GM04504 (cell line): ENCODE results near the gene RFLNA.

Experiments
- DNase-seq: peaks from one replicate; pipeline ENCODE4 v3.0.0-alpha.2; 2012; ENCODE audit warnings: low read depth

The RFLNA gene

GRCh38 chr12:124304314-124304790 lies 9.5 kb downstream of the RFLNA start:
- no peak for DNase-seq

- DNase-seq, result no peak
These were observed 10.2 kb downstream of the RFLNA start for GRCh38 chr12:124305136-124305535.

DNA sequence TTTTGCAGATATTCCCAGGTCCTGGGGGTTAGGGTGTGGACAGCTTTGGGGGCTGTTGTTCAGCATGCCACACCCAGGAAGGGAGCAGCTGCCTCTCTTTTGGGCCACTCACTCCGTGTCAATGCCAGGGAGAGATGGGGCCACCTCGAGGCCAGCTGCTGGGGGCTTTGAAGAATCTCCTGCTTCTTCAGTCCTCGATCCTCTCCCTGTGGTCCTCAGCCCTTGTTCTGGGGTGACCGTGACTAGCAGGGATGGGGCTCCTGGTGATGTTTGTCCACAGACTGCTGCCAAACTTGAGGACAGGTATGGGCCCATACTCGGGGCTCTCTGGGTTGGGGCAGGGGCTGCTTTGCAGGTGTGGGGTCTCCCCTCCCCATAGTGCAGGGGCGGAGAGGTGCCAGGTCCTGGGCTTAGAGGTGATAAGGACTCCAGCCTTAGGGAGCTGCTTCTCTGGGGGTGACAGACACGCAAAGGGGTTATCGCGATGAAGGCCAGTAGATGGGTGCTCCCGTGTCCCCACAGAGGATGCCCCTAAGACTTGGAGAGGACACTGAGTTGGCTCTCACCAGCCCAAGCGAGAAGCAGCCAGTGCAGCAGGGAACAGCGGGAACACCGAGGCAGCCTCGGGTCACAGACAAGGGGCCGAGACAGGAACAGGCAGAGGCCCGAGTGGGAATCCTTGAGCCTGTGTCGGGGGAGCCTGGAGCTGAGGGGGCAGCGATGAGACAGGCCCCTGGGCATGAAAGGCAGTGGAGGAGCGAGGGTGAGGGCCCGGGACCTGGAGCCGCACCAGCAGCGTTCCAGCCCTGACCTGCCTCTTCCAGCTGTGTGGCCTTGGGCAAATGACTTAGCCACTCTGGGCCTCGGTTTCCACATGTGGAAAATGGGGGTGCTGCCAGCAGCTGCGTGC lies 11.1 kb downstream of the RFLNA start:
- no peak for DNase-seq

DNA sequence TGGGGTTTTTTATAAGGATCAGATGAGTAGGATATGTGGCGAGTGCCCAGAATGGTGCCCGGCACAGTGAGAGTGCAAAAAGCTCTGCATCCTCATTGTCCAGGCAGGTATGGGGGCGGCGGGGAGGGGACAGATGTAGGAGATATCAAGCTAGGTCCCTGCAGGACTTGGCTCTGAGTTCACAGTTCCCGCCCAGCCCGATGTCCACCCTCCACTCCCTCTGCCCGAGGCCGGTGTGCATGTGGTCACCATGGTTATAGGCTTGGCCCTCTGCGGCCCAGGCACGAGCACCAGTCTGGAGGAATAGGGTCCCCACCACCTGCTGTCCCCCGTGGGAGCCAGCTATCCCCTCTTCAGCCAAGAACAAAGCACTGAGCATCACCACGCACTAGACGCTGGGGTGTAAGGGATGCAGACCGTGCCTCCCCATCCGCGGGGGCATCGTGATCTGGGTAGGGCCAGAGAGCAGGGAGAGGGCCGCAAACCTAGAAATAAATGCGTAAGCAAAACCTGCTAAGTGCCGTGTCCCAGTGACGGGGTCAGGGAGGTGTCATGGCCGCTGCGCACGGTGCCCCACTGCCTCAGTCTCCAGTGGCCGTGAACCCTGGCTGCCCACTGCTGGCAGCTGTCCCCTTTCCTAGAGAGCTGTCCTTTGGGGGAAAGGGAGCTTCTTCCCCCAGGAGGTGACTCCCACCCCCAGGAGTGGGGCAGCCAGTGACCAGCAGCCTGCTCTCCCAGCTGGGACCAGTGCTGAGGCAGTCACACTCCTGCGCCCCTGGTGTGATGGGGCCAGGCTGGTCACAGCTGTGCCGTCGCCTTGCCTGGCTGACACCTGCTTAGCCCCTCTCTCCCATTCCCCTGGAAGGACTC lies 12.0 kb downstream of the RFLNA start:
- no peak for DNase-seq

GRCh38 chr12:124307556-124307825 lies 12.6 kb downstream of the RFLNA start:
- DNase-seq, result no peak

- DNase-seq, result no peak
These were observed 13.8 kb downstream of the RFLNA start for GRCh38 chr12:124308741-124309140.

DNA sequence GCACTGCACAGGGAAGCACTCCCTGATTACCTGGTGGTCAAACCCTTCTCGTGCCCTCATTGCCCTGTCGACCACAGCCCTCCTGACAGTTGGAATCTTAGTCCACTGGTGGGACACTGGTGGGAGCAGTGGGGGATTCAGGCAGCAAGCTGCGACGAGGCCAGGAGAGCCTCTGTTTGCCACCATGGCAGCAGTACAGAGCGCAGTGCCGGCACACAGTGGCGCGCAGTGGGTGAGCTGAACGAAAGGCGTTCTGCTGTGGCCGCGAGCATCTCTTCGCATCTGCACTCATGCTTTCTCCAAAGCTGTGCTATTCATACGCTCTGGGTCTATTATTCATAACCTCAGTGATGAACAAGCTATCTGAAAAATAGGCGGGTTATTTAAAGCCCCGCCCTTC lies 14.3 kb downstream of the RFLNA start:
- no peak for DNase-seq

DNA sequence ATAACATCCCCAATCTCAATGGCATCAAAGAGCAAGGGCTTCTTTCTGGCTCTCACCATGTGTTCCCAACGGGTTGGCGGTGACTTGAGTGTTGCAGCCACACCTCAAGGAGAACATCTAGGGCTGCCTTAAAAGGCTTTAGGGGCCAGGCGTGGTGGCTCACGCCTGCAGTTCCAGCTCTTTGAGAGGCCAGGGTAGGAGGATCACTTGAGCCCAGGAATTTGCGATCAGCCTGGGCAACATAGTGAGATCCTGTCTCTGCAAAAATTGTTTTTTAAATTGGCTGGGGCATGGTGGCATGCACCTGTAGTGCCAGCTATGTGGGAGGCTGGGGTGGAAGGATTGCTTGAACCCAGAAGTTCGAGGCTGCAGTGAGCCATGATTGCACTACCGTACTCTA lies 14.9 kb downstream of the RFLNA start:
- DNase-seq, result no peak

GRCh38 chr12:124310178-124310577 lies 15.3 kb downstream of the RFLNA start:
- DNase-seq, result no peak

GRCh38 chr12:124310785-124311184 lies 15.9 kb downstream of the RFLNA start:
- DNase-seq, result no peak

DNA sequence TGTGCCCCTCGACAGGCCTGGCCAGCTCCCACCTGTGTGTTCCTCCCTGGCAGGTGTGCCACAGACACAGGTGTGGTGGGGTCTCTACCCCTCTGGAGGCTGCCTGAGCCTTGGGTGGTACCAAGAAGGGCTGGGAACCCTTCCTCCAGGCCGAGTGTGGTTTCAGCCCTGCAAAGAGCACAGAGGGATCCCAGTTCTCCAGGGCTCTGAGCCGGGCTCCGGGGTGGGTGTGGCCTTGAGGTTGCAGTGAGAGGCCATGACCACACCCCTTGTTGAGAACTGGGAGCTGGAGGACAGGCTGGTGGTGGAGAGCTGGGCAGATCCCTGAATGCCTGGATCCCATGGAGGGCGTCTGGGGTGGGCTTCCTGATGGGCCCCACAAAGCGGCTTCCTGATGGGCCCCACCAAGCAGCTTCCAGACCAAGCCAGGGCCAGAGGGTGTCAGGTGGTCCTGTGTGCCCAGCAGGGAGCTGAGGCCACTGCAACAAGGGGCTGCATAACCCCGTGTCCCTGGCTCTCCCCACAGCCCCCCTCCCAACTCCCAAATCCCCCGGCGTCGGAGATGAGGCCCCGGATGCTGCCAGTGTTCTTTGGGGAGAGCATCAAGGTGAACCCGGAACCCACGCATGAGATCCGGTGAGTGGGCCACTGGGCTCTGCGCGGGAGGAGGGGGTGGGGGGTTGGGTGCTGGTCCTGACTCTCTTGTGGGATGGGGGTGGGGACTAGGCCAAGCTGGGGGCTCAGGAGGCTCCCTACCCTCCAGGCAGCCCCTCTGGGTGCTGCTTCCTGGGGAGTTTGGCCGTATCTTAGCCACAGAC lies 16.6 kb downstream of the RFLNA start:
- DNase-seq, result no peak

GRCh38 chr12:124312601-124313000 lies 17.7 kb downstream of the RFLNA start:
- no peak for DNase-seq

DNA sequence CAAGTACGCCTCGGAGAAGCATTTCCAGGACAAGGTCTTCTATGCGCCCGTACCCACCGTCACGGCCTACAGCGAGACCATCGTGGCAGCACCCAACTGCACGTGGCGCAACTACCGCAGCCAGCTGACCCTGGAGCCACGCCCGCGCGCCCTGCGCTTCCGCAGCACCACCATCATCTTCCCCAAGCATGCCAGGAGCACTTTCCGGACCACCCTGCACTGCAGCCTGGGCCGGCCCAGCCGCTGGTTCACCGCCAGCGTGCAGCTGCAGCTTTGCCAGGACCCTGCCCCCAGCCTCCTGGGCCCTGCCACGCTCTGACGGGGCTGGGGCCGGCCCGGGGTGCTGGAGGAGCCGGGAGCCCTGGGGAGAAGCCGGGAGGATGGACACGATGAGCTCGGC lies 19.3 kb downstream of the RFLNA start:
- DNase-seq, result no peak

DNA sequence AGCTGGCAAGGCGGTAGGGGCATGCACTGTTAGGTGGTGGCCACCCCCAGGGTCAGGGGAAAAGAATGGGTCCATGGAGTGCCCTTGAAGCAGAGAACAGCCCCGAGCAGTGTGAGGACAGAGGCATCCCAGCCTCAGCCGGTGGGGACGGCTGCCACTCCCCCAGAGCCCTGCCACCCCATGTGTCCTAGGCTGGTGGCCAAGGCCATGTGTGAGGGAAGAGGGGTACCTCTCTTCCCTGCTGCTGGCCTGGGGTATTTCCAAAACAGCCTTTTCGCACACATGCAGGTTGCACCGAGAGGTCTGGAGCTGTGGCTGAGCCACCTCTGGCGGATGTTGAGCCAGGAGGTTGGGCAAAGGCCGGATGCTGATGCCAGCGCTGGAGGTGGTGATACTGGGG lies 19.9 kb downstream of the RFLNA start:
- DNase-seq, result no peak

GRCh38 chr12:124315372-124316044 lies 20.6 kb downstream of the RFLNA start:
- DNase-seq, result no peak

- no peak for DNase-seq
These were observed 21.5 kb downstream of the RFLNA start for GRCh38 chr12:124316257-124316900.

- no peak for DNase-seq
These were observed 22.5 kb downstream of the RFLNA start for GRCh38 chr12:124317400-124317799.

DNA sequence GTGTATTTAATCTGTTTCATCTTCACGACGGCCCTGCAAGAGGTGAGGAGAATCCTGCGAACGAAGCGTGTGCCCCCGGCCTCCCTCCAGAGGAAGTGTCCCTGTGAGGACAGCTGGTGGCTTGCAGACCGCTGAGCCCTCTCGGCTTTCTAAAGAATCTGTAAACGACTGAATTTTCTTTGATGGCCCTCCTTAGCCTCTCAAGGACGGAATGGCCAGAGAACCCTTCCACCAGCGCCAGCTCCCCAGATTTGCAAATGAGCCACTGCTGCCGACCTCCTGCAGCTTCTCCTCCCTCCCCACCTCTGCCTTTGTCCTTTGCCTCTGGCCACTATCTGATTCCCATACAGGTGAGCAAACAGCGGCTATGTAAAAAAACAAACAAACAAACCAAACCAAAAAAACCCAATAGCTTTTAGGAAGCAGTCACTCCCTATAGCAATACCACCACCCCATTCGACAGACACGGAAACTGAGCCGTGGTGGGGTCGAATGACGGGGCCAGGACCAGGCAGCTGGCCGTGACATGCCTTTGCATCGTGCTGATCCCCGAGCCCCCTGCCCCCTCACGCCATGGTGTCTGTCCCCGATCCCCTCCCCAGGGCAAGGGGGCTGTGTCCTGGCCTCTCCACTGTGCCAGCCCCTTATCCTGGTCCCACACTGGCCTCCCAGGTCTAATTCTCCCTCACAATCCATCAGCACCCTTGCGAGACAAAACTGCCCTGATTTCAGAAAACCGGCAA lies 23.6 kb downstream of the RFLNA start:
- no peak for DNase-seq

DNA sequence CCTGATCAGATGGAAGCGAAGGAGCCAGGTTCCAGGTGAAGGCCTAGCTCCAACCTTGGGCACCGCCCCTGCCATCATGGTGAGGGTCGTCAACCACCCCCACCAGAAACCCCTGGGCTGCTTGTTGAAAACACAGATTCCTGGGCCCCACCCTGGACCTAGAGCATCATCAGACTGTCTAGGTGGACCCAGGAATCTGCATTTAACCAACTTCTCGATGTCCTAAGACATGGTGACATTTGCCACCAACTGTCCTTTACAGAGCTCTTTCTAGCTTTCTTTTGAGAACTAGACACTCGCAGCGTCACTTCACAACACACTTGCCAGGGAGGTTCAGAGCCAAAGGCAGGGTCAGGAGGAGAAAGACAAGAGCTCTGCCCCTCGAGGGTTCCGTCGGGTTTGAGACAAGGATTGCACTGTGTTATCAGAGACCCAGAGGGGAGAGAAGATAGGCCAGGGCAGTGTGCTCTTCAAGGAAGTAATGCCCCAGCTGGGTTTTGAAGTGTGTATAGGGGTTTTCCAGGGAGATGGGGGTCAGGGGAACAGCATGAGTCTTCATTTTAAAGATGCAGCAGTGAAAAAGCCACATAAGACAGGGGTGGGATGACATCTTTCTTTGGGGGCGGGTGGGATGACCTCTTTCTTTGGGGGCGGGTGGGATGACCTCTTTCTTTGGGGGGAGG lies 24.6 kb downstream of the RFLNA start:
- no peak for DNase-seq

DNA sequence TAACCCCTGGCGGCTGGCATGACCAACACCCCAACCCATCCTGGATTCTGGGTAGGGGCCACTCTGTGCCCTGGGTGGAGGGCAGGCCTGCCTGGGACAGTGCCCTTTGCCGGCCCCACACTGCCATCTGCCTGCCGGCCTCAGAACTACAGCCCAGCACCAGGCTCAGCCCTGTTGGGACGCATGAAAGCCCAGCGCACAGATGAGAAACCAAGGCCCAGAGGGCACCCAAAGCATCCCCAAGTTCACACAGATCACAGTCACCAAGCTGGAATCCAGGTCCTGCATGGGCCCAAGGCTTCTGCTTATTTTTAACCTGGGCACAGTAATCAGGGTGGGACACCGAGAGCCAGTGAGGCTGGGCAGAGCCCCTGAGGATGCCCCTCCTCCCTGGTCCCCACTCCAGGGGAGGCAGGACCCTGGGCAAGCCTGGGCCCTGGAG lies 26.2 kb downstream of the RFLNA start:
- DNase-seq, result peak; percentile 30
